Fibroblast of pulmonary artery (primary cell): ENCODE measurements around the gene CAMK4.

ENCODE experiments used
- DNase-seq: peaks from one replicate; pipeline ENCODE4 v3.0.0-alpha.2; 2010; ENCODE audit warnings: low read depth
- H3K4me3 ChIP-seq: replicated peaks from 2 replicates; pipeline ENCODE4 v1.5.1; 2011; ENCODE audit warnings: low read depth, mild to moderate bottlenecking, control low read depth, low read length, moderate library complexity
- CTCF ChIP-seq: IDR thresholded peaks from 2 replicates; pipeline ENCODE4 v1.5.1; 2011; ENCODE audit warnings: mild to moderate bottlenecking, control low read depth, low read length, inconsistent platforms; ENCODE audit errors: missing control alignments

Gene CAMK4

GRCh38 chr5:111411301-111411700 lies 187.1 kb downstream of the CAMK4 start:
- peak; percentile 8 for DNase-seq
- TF ChIP-seq CTCF, result no peak
- no peak overlapping the region for H3K4me3 ChIP-seq

- no peak overlapping the region for H3K4me3 ChIP-seq
- DNase-seq, result no peak
- TF ChIP-seq CTCF, result no peak
Observed at GRCh38 chr5:111412593-111412992, 188.4 kb downstream of the CAMK4 start.

GRCh38 chr5:111415053-111415452 lies 190.9 kb downstream of the CAMK4 start:
- DNase-seq, result no peak
- no peak overlapping the region for H3K4me3 ChIP-seq
- no peak for TF ChIP-seq CTCF

GRCh38 chr5:111422245-111422644 lies 198.1 kb downstream of the CAMK4 start:
- no peak for TF ChIP-seq CTCF
- no peak overlapping the region for H3K4me3 ChIP-seq
- no peak for DNase-seq

GRCh38 chr5:111422747-111423720 lies 198.8 kb downstream of the CAMK4 start:
- no peak for TF ChIP-seq CTCF
- H3K4me3 ChIP-seq, result no peak overlapping the region
- no peak for DNase-seq

- TF ChIP-seq CTCF, result no peak
- DNase-seq, result no peak
- no peak overlapping the region for H3K4me3 ChIP-seq
Observed at GRCh38 chr5:111425205-111425604, 201.0 kb downstream of the CAMK4 start.
